GM18867 (cell line): ENCODE measurements around the gene KCMF1.

Experiments used
- ATAC-seq: cut with Tn5 transposase; IDR thresholded peaks from one replicate; pipeline ENCODE4 v1.9.1; 2021; ENCODE audit warnings: mild to moderate bottlenecking, moderate library complexity; ENCODE audit not compliant: unreplicated experiment

KCMF1 gene

DNA sequence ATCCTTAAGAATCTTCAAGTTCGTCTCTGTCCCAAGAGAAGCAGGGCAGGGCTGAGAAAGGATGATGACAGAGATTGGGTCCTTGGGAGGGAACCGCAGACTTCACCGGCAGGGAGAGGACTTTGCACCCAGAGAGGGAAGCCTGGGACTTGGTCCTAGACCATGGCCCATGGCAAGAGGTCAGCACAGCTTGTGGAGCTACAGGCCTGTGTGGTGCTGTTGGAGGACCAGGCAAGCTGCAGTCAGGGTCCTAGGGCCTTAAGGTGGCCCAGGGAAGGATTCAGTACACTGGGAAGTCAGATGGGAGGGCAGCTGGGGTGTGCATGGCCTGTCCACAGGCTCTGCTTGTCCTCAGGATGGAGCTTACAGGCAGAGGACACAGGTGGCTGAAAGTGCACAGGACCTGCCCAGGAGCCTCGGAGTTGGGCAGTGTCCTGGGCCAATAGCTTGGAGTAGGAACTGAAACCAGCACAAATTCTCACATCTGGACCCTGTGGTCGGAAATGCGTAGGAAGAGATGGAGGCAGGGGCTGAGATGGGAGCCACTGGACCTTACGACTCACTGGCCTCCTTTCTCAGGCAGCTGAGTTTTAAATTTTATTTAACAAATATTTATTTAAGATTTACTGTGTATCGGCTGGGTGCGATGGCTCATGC is 105.8 kb downstream of the KCMF1 start:
- ATAC-seq, result no peak

DNA sequence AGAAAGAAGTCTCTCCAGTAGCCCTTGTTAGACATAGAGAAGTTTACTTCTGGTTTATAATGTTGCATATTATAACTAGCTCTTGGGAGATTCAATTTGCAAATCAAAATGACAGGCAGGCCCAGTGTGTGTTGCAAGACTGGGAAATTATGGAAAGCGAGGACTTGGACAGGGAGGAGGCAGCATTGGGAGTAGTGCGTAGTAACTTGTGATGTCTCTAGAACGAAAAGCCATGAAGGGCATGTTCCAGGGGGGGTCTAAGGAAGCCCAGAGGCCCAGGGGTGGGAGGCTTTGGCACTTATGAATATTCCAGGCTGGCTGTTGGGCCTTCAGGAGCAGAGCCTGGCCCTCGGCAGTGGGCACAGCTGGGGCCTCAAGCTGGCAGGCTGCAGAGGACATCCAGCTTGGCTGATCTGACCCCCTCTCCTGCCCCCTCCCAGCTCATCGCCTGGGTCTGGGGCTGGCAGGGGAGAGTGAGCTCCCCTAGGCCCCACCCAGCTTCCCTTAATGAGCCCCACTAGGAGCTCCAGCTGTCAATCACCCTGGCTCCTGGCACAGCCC is 107.0 kb downstream of the KCMF1 start:
- no peak for ATAC-seq

DNA sequence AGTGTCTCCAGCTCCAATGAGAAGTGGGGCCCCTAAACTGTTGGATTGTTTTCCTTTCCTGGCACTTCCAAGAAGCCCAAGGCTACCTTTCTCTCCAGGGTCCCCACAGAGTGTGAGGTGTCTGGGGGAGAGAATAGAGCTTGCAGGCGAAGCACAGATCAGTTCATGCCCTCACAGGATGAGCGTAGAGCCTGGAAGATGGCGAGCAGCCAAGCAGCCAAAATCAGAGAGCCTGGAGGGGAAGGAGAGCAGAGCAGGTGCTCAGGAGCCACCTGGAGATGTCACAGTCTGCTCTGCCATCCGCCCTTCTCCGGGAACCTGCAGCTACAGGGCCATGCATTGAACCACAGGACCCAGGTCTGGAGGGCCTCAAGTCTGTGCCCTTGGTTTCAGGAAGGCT is 107.6 kb downstream of the KCMF1 start:
- no peak for ATAC-seq

DNA sequence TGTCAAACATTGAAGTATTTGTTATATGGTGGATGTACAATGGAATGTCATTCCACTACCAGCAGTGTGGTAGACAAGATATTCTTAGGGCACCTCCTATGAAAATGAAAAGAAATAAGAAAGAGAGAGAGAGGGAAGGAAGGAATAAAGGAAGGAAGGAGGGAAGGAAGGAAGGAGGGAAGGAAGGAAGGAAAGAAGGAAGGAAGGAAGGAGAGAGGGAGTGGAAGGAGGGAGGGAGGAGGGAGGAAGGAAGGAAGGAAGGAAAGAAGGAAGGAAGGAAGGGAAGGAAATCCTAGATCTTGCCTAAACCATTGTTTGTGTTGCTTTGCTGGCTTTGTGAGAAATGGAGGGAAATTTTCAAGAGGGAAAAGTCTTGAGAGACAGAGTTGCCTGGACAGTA is 112.1 kb downstream of the KCMF1 start:
- no peak for ATAC-seq

DNA sequence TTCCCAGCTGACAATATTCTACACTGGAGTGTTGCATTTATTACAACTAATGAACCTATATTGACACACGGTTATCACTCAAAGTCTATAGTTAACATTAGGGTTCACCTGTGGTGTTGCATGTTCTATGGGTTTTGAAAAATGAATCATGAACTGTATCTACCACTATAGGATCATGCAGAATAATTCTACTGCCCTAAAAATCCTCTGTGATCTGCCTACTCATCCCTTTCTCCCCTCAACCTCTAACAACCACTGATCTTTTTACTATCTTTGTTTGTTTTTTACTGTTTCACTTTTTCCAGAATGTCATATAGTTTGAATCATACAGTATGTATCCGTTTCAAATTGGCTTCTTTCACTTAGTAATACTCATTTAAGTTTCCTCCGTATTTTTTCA is 114.6 kb downstream of the KCMF1 start:
- ATAC-seq, result no peak

DNA sequence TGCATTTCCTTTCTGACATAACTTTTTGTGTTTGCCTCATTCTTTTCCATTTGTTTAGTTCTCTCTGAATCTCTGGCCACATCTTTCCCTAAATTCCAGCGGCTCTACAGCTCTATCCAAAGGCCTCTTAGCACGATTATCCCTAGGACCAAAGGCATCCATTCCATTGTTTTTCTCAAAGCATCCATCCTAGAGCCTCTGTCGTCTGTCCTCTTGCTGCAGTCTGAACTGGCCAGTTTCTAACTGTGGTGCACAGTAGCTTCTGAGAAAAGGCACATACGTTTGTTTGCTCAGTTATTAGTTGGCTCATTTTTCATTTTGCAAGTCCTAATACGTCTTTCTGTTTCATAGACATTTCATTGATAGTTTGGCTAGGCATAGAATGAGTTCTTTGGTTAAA is 116.6 kb downstream of the KCMF1 start:
- no peak for ATAC-seq

DNA sequence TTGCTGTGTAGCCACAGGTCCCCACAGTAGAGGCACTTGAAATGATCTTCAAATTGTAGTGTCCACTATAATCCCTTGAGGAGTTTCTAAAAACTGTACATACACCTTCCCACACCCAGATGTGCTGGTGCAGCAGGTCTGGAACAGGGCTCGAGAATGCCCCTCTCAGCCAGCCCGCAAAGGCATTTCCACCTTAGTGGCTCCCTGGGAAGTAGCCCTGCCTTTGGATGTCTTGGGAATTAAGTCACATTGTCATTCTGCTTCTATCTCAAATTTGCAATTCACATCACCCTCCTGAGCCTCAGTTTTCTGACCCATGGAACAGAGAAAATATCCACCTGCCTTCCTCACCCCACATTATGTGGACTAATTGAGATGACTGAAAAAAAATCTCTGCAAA is 118.0 kb downstream of the KCMF1 start:
- ATAC-seq, result no peak

DNA sequence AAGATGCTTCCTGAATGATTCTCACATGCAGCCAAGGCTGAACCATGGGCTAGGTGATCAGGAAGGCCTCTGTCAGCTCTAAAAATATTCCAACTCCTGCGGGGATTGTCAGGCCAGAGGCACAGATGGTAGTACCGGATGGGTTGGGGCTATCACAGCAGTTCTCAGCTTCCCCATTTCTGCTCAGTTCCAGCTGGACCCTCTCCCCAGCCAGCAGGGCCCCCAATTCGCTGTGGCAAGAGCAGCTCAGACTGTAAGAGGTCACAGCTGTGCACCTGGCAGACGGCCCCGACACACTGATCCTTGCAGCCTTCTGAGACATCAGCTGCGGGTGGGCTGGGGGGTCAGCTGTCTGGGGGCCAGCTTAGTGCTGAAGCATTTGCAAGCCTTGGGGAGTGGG is 118.6 kb downstream of the KCMF1 start:
- ATAC-seq, result no peak

DNA sequence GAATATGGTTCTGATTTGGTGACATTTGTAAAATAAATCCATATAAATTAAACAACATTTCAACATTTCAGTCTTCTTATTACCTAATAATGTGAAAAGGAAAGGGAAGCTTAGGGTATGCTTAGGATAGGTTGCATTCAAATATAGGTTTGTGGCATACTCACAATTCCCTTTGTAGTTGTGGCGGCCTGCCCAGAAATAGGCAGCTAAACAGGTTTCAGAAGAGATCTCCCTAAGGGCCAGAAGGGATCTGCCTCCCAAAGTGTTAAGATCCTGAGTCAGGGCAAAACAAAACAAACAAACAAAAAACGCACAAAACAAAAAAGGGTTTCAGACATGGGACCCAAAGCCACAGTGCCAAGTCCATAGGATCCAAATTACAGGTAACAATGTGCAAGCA is 120.9 kb downstream of the KCMF1 start:
- no peak for ATAC-seq

DNA sequence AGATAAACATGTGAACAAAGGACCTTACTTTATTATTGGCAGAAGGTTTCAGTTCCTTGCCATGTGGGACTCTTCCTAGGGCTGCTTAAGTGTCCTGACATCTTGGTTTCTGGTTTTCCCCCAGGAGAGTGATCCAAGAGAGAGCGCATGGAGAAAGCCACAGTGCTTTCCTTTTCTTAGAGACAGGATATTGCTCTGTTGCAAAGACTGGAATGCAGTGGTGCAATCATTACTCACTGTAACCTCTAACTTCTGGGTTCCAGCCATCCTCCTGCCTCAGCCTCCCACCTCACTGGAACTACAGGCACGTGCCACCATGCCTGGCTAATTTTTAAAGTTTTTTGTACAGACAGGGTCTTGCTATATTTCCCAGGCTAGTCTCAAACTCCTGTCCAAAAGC is 124.1 kb downstream of the KCMF1 start:
- no peak for ATAC-seq

DNA sequence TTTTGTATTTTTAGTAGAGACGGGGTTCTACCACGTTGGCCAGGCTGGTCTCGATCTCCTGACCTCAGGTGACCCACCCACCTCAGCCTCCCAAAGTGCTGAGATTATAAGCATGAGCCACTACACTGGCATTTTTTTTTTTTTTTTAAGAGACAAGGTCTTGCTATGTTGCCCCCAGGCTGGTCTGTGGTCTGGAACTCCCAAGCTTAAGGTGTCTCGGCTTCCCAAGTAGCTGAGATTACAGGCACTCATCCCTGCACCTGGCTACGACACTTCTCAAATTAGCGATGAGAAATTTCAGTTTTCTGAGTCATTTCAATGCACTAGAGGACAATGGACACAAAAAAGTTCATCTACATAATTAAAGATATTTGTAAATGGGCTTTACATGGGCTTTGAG is 125.7 kb downstream of the KCMF1 start:
- no peak for ATAC-seq

DNA sequence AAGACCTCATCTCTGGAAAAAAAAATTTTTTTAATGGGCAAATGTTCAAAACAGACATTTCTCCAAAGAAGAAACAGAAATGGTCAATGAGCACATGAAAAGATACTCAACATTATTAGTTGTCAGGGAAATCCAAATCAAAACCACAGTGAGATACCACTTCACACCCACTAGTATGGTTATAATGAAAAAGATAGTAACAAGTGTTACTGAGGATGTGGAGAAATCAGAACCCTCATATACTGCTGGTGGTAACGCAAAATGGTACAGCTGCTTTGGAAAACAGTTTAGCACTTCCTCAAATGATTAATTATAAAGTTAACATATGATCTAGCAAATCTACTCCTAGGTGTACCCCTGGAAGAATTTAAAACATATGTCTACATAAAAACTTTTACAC is 133.3 kb downstream of the KCMF1 start:
- ATAC-seq, result no peak

DNA sequence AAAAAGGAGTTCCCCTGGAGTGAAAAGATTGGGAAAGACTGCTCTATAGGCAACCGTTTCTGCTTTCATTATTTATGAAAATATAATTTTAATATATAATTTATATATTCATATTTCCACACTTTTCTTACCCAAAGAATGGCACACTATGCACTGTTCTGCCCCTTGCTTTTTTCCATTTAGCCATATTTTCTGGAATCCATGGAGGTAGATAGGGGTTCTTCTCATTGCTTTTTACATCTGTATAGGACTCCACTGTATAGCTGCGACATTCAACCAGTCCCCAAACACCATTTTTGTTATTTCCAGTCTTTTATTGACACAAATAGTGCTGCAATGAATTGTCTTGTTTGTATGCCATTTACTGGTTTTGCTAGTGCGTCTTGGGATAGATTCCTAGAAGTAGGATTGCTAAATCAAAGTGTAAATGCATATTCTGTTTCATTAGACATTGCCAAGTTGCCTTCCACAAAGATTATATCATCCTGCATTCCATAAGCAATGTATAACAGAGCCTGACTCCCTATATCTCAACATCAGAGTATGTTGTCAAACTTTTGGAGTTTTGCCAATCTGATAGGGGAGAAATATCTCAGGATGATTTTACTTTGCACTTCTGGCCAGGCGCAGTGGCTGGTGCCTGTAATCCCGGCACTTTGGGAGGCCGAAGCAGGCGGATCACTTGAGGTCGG is 135.7 kb downstream of the KCMF1 start:
- no peak for ATAC-seq
